GM19455 (cell line): ENCODE results near the gene ANKRD60.

Source experiments
- ATAC-seq: cut with Tn5 transposase; IDR thresholded peaks from one replicate; pipeline ENCODE4 v1.9.1; 2021; ENCODE audit not compliant: unreplicated experiment

ANKRD60 gene

GRCh38 chr20:58196402-58197184, 31.9 kb downstream of the ANKRD60 start:
- no peak for ATAC-seq

- ATAC-seq, result no peak
Measured at GRCh38 chr20:58195047-58195446, 33.4 kb downstream of the ANKRD60 start.

- ATAC-seq, result no peak
Measured at GRCh38 chr20:58194175-58194791, 34.2 kb downstream of the ANKRD60 start.

GRCh38 chr20:58192567-58192966, 35.9 kb downstream of the ANKRD60 start:
- ATAC-seq, result no peak

GRCh38 chr20:58192065-58192464, 36.4 kb downstream of the ANKRD60 start:
- no peak for ATAC-seq

- no peak for ATAC-seq
Measured at GRCh38 chr20:58188527-58188926, 39.9 kb downstream of the ANKRD60 start.

- no peak for ATAC-seq
Measured at GRCh38 chr20:58184984-58185383, 43.5 kb downstream of the ANKRD60 start.

GRCh38 chr20:58184063-58184462, 44.4 kb downstream of the ANKRD60 start:
- ATAC-seq, result no peak

GRCh38 chr20:58182521-58183140, 45.8 kb downstream of the ANKRD60 start:
- no peak for ATAC-seq

GRCh38 chr20:58179432-58180099, 48.9 kb downstream of the ANKRD60 start:
- ATAC-seq, result no peak

GRCh38 chr20:58179083-58179431, 49.4 kb downstream of the ANKRD60 start:
- no peak for ATAC-seq

GRCh38 chr20:58177799-58178198, 50.7 kb downstream of the ANKRD60 start:
- no peak for ATAC-seq

GRCh38 chr20:58175836-58176235, 52.6 kb downstream of the ANKRD60 start:
- ATAC-seq, result no peak

- ATAC-seq, result no peak
Measured at GRCh38 chr20:58175425-58175824, 53.0 kb downstream of the ANKRD60 start.

GRCh38 chr20:58174708-58175280, 53.7 kb downstream of the ANKRD60 start:
- ATAC-seq, result no peak

GRCh38 chr20:58173930-58174707, 54.3 kb downstream of the ANKRD60 start:
- no peak for ATAC-seq

GRCh38 chr20:58173091-58173490, 55.4 kb downstream of the ANKRD60 start:
- ATAC-seq, result no peak

GRCh38 chr20:58171796-58172425, 56.5 kb downstream of the ANKRD60 start:
- no peak for ATAC-seq

- no peak for ATAC-seq
Measured at GRCh38 chr20:58169450-58169849, 59.0 kb downstream of the ANKRD60 start.

- ATAC-seq, result no peak
Measured at GRCh38 chr20:58168843-58169242, 59.6 kb downstream of the ANKRD60 start.
